BE2C (cell line): ENCODE results near the gene TRAF1.

Experiments used
- DNase-seq: peaks from one replicate; pipeline ENCODE4 v3.0.0-alpha.2; 2020
- H3K27me3 ChIP-seq: fragments of 250-450 bp; sonication (Bioruptor Pico); 2 replicates; pipeline ENCODE4 v1.5.1; 2020; ENCODE audit warnings: mild to moderate bottlenecking
- H3K36me3 ChIP-seq: fragments of 250-450 bp; sonication (Bioruptor Pico); 2 replicates; pipeline ENCODE4 v1.5.1; 2020; ENCODE audit warnings: mild to moderate bottlenecking
- H3K4me1 ChIP-seq: fragments of 250-450 bp; sonication (Bioruptor Pico); 2 replicates; pipeline ENCODE4 v1.5.1; 2020
- H3K4me3 ChIP-seq: 2 replicates; pipeline ENCODE4 v1.5.1; 2011; ENCODE audit warnings: low read depth, low read length
- H3K9me3 ChIP-seq: fragments of 250-450 bp; sonication (Bioruptor Pico); 2 replicates; pipeline ENCODE4 v1.5.1; 2020
- CTCF ChIP-seq: IDR thresholded peaks from 2 replicates; pipeline ENCODE4 v1.5.1; 2012; ENCODE audit warnings: mild to moderate bottlenecking, low read depth, low read length

The TRAF1 gene

GRCh38 chr9:120905315-120906164 lies 21.1 kb downstream of the TRAF1 start:
- Histone ChIP-seq H3K4me3 (no peak overlapping the region), H3K27me3 (no peaks in the 10 kb centered on the region), H3K4me1 (no peaks in the 10 kb centered on the region), H3K36me3 (no peaks in the 10 kb centered on the region), H3K9me3 (no peaks in the 10 kb centered on the region)
- DNase-seq, result no peak
- TF ChIP-seq CTCF, result no peak

- H3K36me3 ChIP-seq, result no peaks in the 10 kb centered on the region
- no peaks in the 10 kb centered on the region for H3K27me3 ChIP-seq
- DNase-seq, result no peak
- no peaks in the 10 kb centered on the region for H3K9me3 ChIP-seq
- no peak overlapping the region for H3K4me3 ChIP-seq
- TF ChIP-seq CTCF, result no peak
- no peaks in the 10 kb centered on the region for H3K4me1 ChIP-seq
Observed at GRCh38 chr9:120904978-120905301, 21.7 kb downstream of the TRAF1 start.

- DNase-seq, result no peak
- Histone ChIP-seq H3K4me1 (no peaks in the 10 kb centered on the region), H3K27me3 (no peaks in the 10 kb centered on the region), H3K9me3 (no peaks in the 10 kb centered on the region), H3K36me3 (no peaks in the 10 kb centered on the region), H3K4me3 (no peak overlapping the region)
- TF ChIP-seq CTCF, result no peak
Observed at GRCh38 chr9:120904061-120904977, 22.3 kb downstream of the TRAF1 start.

- no peaks in the 10 kb centered on the region for H3K9me3 ChIP-seq
- no peak for TF ChIP-seq CTCF
- no peaks in the 10 kb centered on the region for H3K36me3 ChIP-seq
- H3K4me3 ChIP-seq, result no peak overlapping the region
- H3K27me3 ChIP-seq, result no peaks in the 10 kb centered on the region
- no peak for DNase-seq
- H3K4me1 ChIP-seq, result no peaks in the 10 kb centered on the region
Observed at GRCh38 chr9:120902569-120903535, 23.7 kb downstream of the TRAF1 start.

- no peaks in the 10 kb centered on the region for H3K4me1 ChIP-seq
- no peak overlapping the region for H3K4me3 ChIP-seq
- no peak for DNase-seq
- no peaks in the 10 kb centered on the region for H3K9me3 ChIP-seq
- no peak for TF ChIP-seq CTCF
- H3K36me3 ChIP-seq, result no peaks in the 10 kb centered on the region
- H3K27me3 ChIP-seq, result no peaks in the 10 kb centered on the region
Observed at GRCh38 chr9:120901755-120902568, 24.6 kb downstream of the TRAF1 start.
